Measurements from ENCODE around the gene SNAP91.

Gene SNAP91

GRCh38 chr6:83729871-83730270 is 21.0 kb upstream of the SNAP91 start:
- DNase-seq (ENCODE audit: low read depth), result no peak
- no peak for TF ChIP-seq CTCF (conservative IDR thresholded peaks at IDR 0.05; ENCODE audit: low read depth, low read length)
- no peak overlapping the region for H3K4me3 ChIP-seq (ENCODE audit: low read length)

- no peak for TF ChIP-seq CTCF (conservative IDR thresholded peaks at IDR 0.05; ENCODE audit: low read depth, low read length)
- DNase-seq (ENCODE audit: low read depth), result no peak
- no peak overlapping the region for H3K4me3 ChIP-seq (ENCODE audit: low read length)
These were observed 14.0 kb upstream of the SNAP91 start for GRCh38 chr6:83722876-83723275.

GRCh38 chr6:83717809-83718208 is 8.9 kb upstream of the SNAP91 start:
- TF ChIP-seq CTCF (conservative IDR thresholded peaks at IDR 0.05; ENCODE audit: low read depth, low read length), result no peak
- DNase-seq (ENCODE audit: low read depth), result no peak
- H3K4me3 ChIP-seq (ENCODE audit: low read length), result no peak overlapping the region

GRCh38 chr6:83711958-83712357 is 3.1 kb upstream of the SNAP91 start:
- DNase-seq (ENCODE audit: low read depth), result no peak
- no peak for TF ChIP-seq CTCF (conservative IDR thresholded peaks at IDR 0.05; ENCODE audit: low read depth, low read length)
- no peak overlapping the region for H3K4me3 ChIP-seq (ENCODE audit: low read length)

- H3K4me3 ChIP-seq (ENCODE audit: low read length), result peak overlapping the region; percentile 63
- no peak for TF ChIP-seq CTCF (conservative IDR thresholded peaks at IDR 0.05; ENCODE audit: low read depth, low read length)
- DNase-seq (ENCODE audit: low read depth), result no peak
These were observed 798 bp upstream of the SNAP91 start for GRCh38 chr6:83709748-83710050.

GRCh38 chr6:83708546-83708969 is 343 bp downstream of the SNAP91 start:
- H3K4me3 ChIP-seq (ENCODE audit: low read length), result peak overlapping the region; percentile 63
- no peak for DNase-seq (ENCODE audit: low read depth)
- TF ChIP-seq CTCF (conservative IDR thresholded peaks at IDR 0.05; ENCODE audit: low read depth, low read length), result no peak

GRCh38 chr6:83707829-83708545 is 914 bp downstream of the SNAP91 start:
- peak; percentile 17 for TF ChIP-seq CTCF (conservative IDR thresholded peaks at IDR 0.05; ENCODE audit: low read depth, low read length)
- peak overlapping the region; percentile 63 for H3K4me3 ChIP-seq (ENCODE audit: low read length)
- DNase-seq (ENCODE audit: low read depth), result no peak

All from retinal pigment epithelial cell (primary cell).